HUES64 (cell line): Measurements from ENCODE around the gene KLHL10.

Source experiments
- H3K27ac ChIP-seq: 2 replicates; pipeline ENCODE4 v1.7.0; 2013; ENCODE audit warnings: low read depth, low read length, inconsistent platforms
- H3K27me3 ChIP-seq: 2 replicates; pipeline ENCODE4 v1.6.1; 2013; ENCODE audit warnings: mild to moderate bottlenecking, low read length; ENCODE audit not compliant: insufficient read depth
- H3K36me3 ChIP-seq: 2 replicates; pipeline ENCODE4 v1.6.1; 2013; ENCODE audit warnings: mild to moderate bottlenecking, low read length; ENCODE audit not compliant: insufficient read depth
- H3K4me1 ChIP-seq: 2 replicates; pipeline ENCODE4 v1.6.1; 2013; ENCODE audit warnings: mild to moderate bottlenecking, low read length, moderate library complexity; ENCODE audit not compliant: insufficient read depth
- H3K4me3 ChIP-seq: 2 replicates; pipeline ENCODE4 v1.5.1; 2013; ENCODE audit warnings: mild to moderate bottlenecking, low read length, moderate library complexity
- H3K9ac ChIP-seq: 2 replicates; pipeline ENCODE4 v1.6.1; 2013; ENCODE audit warnings: mild to moderate bottlenecking, low read depth, low read length
- H3K9me3 ChIP-seq: 2 replicates; pipeline ENCODE4 v1.6.1; 2013; ENCODE audit warnings: low read depth, low read length; ENCODE audit not compliant: insufficient read depth
- WGBS: fragments of 150-250, 120-280 bp; methylation state at CpG from one replicate; pipeline ENCODE4 v1.1.7; 2013; ENCODE audit warnings: missing lambda C conversion rate; 5-methylcytosine and 5-hydroxymethylcytosine counted together

The KLHL10 gene

DNA sequence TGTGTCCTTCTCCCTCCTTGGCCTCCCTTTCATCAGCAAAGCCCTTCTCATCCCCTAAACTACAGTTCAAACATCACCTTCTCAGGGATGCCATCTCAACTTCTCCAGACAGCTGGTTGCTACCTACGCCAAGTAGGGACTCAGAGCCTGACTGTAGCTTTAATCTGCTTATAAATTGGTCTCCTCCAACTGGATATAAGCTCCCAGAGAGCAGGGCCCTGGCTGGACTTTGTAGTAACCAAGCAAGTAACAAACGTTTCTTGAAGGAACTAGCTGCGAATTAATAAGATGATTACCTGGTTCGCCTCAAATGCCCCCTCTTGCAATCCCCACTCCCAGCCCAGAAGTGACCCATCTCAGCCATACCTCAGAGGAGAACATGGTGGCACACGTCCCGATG, 45.1 kb downstream of the KLHL10 start:
- no peak overlapping the region for H3K4me3 ChIP-seq
- peaks cover 2% of the 10 kb centered on the region; the same call in 1 of the 2 replicates for H3K9me3 ChIP-seq
- no peak overlapping the region for H3K9ac ChIP-seq
- H3K27me3 ChIP-seq = no peaks in the 10 kb centered on the region
- no peak overlapping the region for H3K27ac ChIP-seq
- H3K36me3 ChIP-seq = peaks cover 99% of the 10 kb centered on the region
- H3K4me1 ChIP-seq = no peaks in the 10 kb centered on the region
- 97% methylated on average over 6 of the region's 6 CpGs for WGBS

DNA sequence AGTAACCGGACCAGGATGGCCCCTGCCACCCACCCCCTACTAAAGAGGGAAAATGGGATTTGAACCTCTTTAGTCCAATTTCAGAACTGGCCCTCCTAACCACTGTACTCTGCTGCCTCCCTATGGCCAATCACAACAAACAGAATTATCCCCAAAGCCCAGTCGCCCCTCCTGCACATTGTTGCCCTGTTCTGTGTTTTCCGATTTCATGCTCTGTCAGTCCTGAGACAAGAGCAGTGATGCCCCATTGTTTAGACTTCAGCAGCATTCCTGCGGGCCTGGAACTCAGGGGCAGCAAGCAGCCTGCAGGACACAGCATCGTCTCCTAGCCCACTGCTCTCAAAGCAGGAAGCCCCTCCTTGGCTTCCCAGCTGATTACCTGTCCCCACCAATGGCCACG, 48.1 kb downstream of the KLHL10 start:
- Histone ChIP-seq H3K27me3 (no peaks in the 10 kb centered on the region), H3K4me1 (no peaks in the 10 kb centered on the region), H3K9ac (no peak overlapping the region), H3K4me3 (no peak overlapping the region), H3K27ac (no peak overlapping the region), H3K36me3 (peaks cover 95% of the 10 kb centered on the region), H3K9me3 (no peaks in the 10 kb centered on the region)
- WGBS = 87% methylated on average over 5 of the region's 6 CpGs

DNA sequence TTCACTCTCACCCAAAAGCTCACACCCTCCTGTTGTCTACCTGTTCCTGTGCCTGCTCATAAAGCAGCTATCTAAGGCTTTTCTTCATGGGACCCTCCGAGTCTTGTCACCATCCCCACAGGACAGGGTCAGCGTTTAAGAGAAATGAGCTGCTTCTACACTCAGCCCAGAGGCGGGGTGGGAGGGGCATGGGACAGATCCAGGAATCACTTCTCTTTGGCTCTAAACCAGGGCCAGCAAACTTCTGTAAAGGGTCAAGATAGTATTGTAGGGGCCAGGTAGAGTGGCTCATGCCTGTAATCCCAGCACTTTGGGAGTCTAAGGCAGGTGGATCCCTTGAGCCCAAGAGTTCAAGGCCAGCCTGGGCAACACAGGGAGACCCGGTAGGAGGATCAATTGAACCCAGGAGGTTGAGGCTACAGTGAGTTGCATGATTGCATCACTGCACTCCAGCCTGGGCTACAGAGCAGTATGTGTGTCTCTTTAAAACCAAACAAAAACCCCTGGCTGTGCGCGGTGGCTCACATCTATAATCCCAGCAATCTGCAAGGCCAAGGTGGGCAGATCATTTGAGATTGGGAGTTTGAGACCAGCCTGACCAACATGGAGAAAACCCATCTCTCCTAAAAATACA, 50.8 kb downstream of the KLHL10 start:
- peaks cover 96% of the 10 kb centered on the region for H3K36me3 ChIP-seq
- H3K27me3 ChIP-seq = no peaks in the 10 kb centered on the region
- no peak overlapping the region for H3K9ac ChIP-seq
- no peak overlapping the region for H3K27ac ChIP-seq
- WGBS = 98% methylated on average over 6 of the region's 6 CpGs
- no peaks in the 10 kb centered on the region for H3K4me1 ChIP-seq
- no peak overlapping the region for H3K4me3 ChIP-seq
- H3K9me3 ChIP-seq = no peaks in the 10 kb centered on the region

DNA sequence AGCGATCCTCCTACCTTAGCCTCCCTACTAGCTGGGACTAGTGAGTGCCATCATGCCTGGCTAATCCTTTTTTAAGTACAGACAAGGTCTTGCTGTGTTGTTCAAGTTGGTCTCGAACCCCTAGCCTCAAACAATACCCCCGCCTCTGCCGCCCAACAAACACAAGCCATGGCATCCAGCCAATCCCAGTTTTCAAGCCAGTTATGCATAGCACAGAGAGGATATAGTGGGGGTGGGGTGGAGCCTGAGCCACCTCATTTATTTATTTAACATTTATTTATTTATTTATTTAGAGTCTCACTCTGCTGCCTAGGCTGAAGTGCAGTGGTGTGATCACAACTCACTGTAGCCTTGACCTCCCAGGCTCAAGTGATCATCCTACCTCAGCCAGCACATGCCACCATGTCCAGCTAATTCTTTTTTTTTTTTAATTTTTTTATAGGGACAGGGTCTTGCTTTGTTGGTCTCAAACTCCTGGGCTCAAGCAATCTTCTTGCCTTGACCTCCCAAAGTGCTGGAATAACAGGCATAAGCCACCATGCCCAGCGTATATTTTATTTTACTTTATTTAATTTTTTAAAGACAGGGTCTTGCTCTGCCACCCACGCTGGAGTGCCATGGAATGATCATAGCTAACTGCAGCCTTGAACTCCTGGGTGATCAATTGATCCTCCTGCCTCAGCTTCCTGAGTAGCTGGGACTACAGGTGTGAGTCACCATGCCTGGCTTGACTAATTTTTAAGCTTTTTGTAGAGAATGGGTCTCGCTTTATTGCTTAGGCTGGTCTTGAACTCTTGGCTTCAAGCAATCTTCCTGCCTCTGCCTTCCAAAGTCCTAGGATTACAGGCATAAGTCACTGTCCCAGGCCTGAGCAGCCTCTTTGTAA, 53.8 kb downstream of the KLHL10 start:
- Histone ChIP-seq H3K4me1 (no peaks in the 10 kb centered on the region), H3K4me3 (no peak overlapping the region), H3K9me3 (no peaks in the 10 kb centered on the region), H3K9ac (no peak overlapping the region), H3K36me3 (peaks cover 96% of the 10 kb centered on the region), H3K27me3 (no peaks in the 10 kb centered on the region), H3K27ac (no peak overlapping the region)
- WGBS = 97% methylated on average over 7 of the region's 7 CpGs

DNA sequence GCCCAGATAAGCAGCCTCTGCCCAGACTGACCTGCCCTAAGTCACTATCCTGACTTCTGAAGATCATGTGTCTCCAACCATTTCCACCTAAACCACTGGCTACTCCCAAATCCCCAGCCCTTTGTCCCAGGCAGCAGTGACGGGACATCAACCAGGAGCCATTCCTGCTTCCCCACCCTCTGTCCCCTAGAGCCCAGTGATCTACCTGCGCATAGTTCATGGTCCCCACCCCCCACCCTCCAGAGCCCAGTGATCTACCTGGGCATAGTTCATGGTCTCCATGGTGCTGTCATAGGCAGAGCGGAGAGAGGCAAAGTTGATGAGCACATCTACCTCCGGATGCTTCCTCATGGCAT, 54.4 kb downstream of the KLHL10 start:
- Histone ChIP-seq H3K9me3 (no peaks in the 10 kb centered on the region), H3K9ac (no peak overlapping the region), H3K4me1 (no peaks in the 10 kb centered on the region), H3K27me3 (no peaks in the 10 kb centered on the region), H3K4me3 (no peak overlapping the region), H3K27ac (no peak overlapping the region), H3K36me3 (peaks cover 96% of the 10 kb centered on the region)
- 98% methylated on average over 4 of the region's 4 CpGs for whole genome bisulfite sequencing

DNA sequence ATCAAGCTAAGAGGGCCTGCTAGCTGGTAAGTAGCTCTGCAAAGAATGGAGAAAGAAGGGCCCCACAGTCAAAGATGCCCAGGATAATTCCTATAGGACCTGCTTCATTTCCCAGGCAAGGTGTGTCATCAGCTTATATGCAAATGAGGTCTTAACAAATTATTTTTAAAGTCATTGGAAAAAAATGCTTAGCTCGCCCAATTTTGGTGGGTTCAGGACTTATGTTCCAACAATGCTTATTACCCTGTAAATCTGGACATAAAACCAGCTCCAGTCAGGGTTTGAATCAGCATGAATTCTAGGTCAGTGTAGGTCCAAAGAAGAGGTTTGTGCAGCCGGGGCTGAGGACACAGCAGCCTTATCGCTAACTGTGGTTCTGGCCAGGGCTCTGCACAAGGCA, 55.8 kb downstream of the KLHL10 start:
- Histone ChIP-seq H3K4me3 (no peak overlapping the region), H3K36me3 (peaks cover 96% of the 10 kb centered on the region), H3K9me3 (no peaks in the 10 kb centered on the region), H3K4me1 (no peaks in the 10 kb centered on the region), H3K9ac (no peak overlapping the region), H3K27me3 (no peaks in the 10 kb centered on the region), H3K27ac (no peak overlapping the region)
- WGBS = 96% methylated on average over 3 of the region's 3 CpGs

DNA sequence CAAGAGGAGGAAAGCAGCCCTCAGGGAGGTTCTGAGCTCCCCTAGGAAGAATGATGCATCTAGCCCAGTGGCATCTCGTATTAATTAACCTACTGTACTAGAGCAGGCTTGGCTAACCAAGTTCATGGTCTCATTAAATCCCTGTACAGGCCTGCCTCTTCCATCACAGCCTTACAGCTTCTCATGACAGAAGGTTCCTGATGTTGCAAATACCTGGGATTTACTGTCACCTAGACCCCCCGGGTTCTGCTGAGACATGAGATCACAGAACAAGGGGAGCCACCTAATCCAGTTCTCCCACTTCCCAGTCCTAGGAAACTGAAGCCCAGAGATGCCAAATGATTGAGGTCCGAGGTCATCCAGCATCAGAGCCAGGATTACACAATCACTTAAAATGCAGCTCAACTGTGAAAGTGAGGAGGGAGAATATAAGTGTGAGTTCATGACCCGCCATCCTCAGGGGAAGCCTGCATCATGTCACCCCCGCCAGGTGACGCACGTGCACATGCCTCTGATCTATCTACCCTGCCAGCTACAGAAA, 57.2 kb downstream of the KLHL10 start:
- no peak overlapping the region for H3K27ac ChIP-seq
- peaks cover 96% of the 10 kb centered on the region for H3K36me3 ChIP-seq
- no peak overlapping the region for H3K4me3 ChIP-seq
- H3K27me3 ChIP-seq = no peaks in the 10 kb centered on the region
- no peak overlapping the region for H3K9ac ChIP-seq
- 84% methylated on average over 7 of the region's 7 CpGs for WGBS
- H3K4me1 ChIP-seq = no peaks in the 10 kb centered on the region
- no peaks in the 10 kb centered on the region for H3K9me3 ChIP-seq

DNA sequence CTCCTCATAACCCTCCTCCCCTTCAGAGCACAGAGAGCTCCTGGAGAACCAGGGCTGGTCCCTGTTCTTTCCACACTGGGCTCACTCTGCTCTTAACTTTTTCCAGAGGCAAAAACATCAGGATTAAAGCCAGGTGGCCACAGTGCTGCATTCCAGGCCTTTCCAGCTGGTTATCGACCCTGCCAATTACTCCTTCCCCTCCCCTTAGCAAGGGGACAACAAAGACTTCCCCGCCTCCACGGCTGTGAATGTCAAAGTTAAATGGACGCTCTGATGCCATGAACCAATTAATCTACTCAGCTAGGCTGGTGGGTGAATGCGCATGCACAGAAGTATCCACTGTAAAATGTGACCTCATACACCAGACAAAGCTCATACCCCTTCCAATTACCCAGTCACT, 58.0 kb downstream of the KLHL10 start:
- H3K4me3 ChIP-seq = no peak overlapping the region
- no peak overlapping the region for H3K9ac ChIP-seq
- H3K36me3 ChIP-seq = peaks cover 100% of the 10 kb centered on the region
- H3K27me3 ChIP-seq = no peaks in the 10 kb centered on the region
- H3K4me1 ChIP-seq = no peaks in the 10 kb centered on the region
- H3K9me3 ChIP-seq = no peaks in the 10 kb centered on the region
- 90% methylated on average over 5 of the region's 5 CpGs for WGBS
- no peak overlapping the region for H3K27ac ChIP-seq

DNA sequence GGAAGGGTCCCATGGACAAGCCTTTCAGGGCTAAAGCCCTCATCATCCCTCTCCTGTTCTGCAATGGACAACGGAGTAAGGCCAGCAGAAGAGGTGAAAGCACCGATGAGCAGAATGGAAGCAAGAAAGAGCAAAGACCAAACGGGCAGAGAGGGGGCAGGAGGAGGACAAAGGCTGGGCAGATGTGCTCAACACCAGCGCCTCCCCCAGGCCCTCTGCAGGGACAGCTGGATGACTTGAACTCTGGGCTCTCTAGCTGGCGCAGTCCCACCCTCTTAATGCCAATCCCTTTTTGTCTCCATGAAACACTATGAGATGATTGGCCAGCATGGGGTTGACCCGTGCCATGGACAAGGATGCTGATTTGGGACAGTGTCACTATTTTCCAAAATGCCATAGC, 59.1 kb downstream of the KLHL10 start:
- peaks cover 100% of the 10 kb centered on the region for H3K36me3 ChIP-seq
- 90% methylated on average over 6 of the region's 6 CpGs for whole genome bisulfite sequencing
- no peaks in the 10 kb centered on the region for H3K4me1 ChIP-seq
- no peak overlapping the region for H3K9ac ChIP-seq
- no peak overlapping the region for H3K27ac ChIP-seq
- H3K9me3 ChIP-seq = no peaks in the 10 kb centered on the region
- no peak overlapping the region for H3K4me3 ChIP-seq
- no peaks in the 10 kb centered on the region for H3K27me3 ChIP-seq
